Activated T-cell treated with anti-CD3 and anti-CD28 coated beads, Interleukin-2, amount 50 U/mL, for 72 hours (primary cell): ENCODE results near the gene HDAC9. TPM values are rescaled to one million over a fixed set of nuclear protein-coding genes. Genes with fewer than 3 reads are reported as not detected.

Source experiments
- ATAC-seq, 2 donors: fragments of 150-1000 bp; cut with Tn5 transposase; replicated peaks in 1 of 2; 2 replicates each; pipeline ENCODE4 v1.10.0; 2021; ENCODE audit warnings: moderate library complexity in 2 of 2, mild to moderate bottlenecking in 1 of 2
- DNase-seq, 2 donors: peaks; one replicate each; pipeline ENCODE4 v3.0.0; 2021 to 2022; ENCODE audit warnings: mixed read lengths in 1 of 2
- H3K27ac Mint-ChIP-seq: one replicate; pipeline ENCODE4 v1.8.0; 2022; ENCODE audit warnings: mild to moderate bottlenecking, moderate library complexity, mixed read lengths
- H3K27me3 Mint-ChIP-seq: one replicate; pipeline ENCODE4 v1.8.0; 2022; ENCODE audit warnings: low read depth, mixed read lengths
- H3K36me3 Mint-ChIP-seq, 2 donors: one replicate each; pipeline ENCODE4 v1.8.0; 2022; ENCODE audit warnings: mixed read lengths in 2 of 2, mild to moderate bottlenecking in 1 of 2; ENCODE audit not compliant: insufficient read depth in 2 of 2
- H3K4me1 Mint-ChIP-seq: one replicate; pipeline ENCODE4 v1.8.0; 2022; ENCODE audit warnings: low read depth, mixed read lengths
- H3K4me3 Mint-ChIP-seq, 2 donors: one replicate each; pipeline ENCODE4 v1.8.0; 2022; ENCODE audit warnings: mild to moderate bottlenecking in 2 of 2, mixed read lengths in 2 of 2, moderate library complexity in 2 of 2
- H3K9me3 Mint-ChIP-seq, 2 donors: one replicate each; pipeline ENCODE4 v1.8.0; 2022; ENCODE audit warnings: mixed read lengths in 2 of 2
- total RNA-seq, 2 donors: library from RNA; stranded (reverse); gene quantifications; one replicate each; pipeline ENCODE4 v1.2.3, GENCODE V29; 2022

HDAC9 gene
- total RNA-seq, 2 donors from 2014 or later = 0.55 to 2.9 TPM

DNA sequence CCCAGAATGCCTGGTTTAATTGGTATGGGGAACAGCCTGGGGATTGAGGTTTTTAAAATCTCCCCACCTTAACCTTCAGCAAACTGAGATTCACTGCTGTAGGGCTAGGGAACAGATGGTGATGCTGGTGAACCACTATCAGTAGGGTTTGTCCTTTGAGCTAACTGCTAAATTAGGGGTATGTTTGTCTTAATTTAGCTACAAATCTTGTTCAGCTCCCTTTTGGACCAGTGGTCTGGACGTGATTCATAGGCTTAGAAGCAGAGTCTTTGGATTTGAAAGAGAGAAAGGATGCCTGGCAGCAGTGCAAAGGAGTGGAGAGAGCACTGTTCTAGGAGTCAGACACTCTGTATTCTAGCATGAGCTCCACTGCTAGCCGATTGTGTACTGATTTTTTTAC is 2.8 kb downstream of the HDAC9 start:
- ATAC-seq (no peak), DNase-seq (no peak)
- H3K4me1 Mint-ChIP-seq = peaks cover 19% of the 10 kb centered on the region
- H3K9me3 Mint-ChIP-seq = no peaks in the 10 kb centered on the region
- no peak overlapping the region for H3K27ac Mint-ChIP-seq
- no peak overlapping the region for H3K4me3 Mint-ChIP-seq
- H3K36me3 Mint-ChIP-seq = no peaks in the 10 kb centered on the region
- peaks cover 13% of the 10 kb centered on the region for H3K27me3 Mint-ChIP-seq

DNA sequence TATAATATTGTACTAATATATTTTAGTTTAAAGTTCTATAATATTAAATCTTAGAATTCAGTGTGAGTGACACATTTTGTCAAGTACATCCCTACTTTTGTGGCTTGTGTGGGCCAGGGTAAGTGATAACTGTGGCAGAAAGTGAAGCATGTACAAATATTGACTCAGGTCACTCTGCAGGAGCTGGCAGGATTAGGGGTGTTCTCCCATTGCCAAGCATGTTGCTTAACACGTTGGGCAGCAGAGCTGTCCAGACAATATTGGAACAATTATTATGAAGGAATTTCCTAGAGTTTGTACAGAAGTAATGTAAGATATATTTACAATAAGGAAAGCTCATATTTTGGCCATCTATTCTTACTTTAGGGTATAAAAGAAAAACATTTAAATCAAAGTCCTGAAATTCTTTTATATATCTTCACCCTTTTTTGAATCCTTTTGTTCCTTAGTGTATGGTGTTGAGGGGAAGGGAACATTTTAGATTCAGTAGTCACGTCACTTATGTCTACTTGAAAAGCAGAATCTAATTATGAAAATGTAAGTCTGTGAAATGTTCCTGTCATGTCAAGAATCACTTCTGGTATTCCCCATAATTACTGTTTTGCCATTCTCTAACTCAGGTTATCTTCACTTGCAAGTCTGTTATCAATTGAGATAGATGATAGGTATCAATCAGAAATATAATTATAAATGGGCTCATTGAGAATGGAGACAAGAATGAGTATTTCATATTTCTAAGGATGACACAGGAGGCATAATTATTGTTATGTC is 4.0 kb downstream of the HDAC9 start:
- no peaks in the 10 kb centered on the region for H3K9me3 Mint-ChIP-seq
- ATAC-seq = no peak
- no peak for DNase-seq
- no peak overlapping the region for H3K27ac Mint-ChIP-seq
- no peaks in the 10 kb centered on the region for H3K36me3 Mint-ChIP-seq
- H3K4me3 Mint-ChIP-seq = no peak overlapping the region
- H3K4me1 Mint-ChIP-seq = peaks cover 19% of the 10 kb centered on the region
- peaks cover 13% of the 10 kb centered on the region for H3K27me3 Mint-ChIP-seq

DNA sequence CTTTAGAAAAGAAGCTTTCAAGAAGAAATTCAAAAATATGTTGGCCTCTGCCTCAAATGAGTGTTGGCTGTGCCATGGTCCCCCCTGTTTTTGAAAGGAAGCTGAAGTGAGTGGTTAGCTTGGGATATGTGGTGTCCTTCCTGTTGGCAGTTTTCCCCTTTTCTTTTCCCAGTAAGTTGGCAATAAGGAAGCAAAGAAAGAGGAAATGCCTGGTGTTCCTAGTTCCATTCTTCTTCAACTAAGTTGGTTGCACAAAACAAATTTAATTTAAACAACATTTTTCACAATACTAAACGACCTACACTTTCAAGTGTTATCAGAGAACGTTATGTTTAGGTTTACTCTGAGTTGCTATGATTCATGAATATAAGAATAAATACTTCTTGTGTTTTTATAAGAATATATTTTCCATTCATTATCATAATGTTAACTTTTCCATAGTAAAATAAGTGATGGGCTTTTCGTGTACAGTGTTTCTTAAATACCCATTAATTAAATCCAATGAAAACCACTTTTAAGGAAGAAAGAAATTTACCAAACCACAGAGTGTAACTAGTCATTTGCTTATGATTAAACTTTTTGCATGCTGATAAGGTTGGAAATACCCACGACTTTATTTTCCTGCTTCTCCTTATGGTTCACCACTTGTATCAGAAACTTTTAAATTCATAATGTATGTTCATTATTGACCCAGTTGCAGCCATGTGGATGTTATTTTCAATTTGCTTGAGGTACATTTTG is 7.7 kb downstream of the HDAC9 start:
- Mint-ChIP-seq H3K4me3 (no peak overlapping the region), H3K9me3 (no peaks in the 10 kb centered on the region), H3K27ac (no peak overlapping the region), H3K27me3 (no peaks in the 10 kb centered on the region), H3K36me3 (no peaks in the 10 kb centered on the region), H3K4me1 (no peaks in the 10 kb centered on the region)
- ATAC-seq (no peak), DNase-seq (no peak)

DNA sequence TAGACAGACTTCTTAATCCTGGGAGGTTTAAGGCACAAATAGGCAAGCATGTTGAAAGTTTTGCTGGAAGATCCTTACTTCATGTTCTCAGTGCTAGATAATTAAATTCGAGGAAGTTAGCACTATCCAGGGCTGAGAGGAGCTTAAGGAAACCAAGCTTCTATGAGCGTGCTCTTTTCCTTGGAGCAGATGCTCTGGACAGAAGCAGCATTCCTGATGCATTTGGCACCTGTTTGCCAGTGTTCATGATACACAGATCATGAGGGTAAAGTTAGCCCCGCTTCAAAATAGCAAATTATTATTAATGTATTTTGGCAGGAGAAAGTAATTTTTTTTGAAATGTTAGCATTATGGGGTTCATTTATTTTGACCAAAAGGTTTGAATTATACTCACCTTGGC is 9.4 kb downstream of the HDAC9 start:
- peaks cover 8% of the 10 kb centered on the region for H3K4me1 Mint-ChIP-seq
- no peaks in the 10 kb centered on the region for H3K36me3 Mint-ChIP-seq
- H3K27ac Mint-ChIP-seq = no peak overlapping the region
- ATAC-seq (no peak), DNase-seq (no peak)
- H3K27me3 Mint-ChIP-seq = no peaks in the 10 kb centered on the region
- no peaks in the 10 kb centered on the region for H3K9me3 Mint-ChIP-seq
- H3K4me3 Mint-ChIP-seq = no peak overlapping the region

DNA sequence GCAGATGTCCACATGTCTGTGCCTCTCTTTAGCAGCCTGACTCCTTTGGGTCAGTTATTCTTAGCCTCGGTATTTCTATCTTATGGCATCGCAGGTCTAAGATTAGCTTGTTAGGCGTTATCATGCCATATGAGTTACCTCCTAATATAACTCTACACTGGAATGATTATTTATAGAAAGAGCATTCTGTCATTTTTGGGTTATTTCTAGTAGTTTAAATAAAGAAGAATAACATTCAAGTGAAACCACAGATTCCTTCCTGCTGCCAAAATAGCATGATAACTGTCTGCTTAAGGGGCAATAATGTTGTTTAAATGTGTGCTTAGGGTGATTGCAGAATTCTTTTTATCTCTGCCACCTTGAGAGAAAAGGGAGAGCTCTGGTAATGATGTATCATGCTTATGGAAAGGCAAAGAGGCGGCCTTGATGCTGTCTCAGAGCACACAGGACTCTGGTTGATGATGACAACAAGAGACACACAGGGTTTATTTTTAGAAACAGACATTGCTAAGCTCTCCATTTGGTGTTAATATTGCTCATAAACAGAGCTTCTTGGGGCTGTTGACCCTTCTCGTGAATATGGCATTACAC is 10.4 kb downstream of the HDAC9 start:
- Mint-ChIP-seq H3K4me3 (no peak overlapping the region), H3K9me3 (no peaks in the 10 kb centered on the region), H3K36me3 (no peaks in the 10 kb centered on the region), H3K27ac (no peak overlapping the region), H3K4me1 (peaks cover 8% of the 10 kb centered on the region), H3K27me3 (no peaks in the 10 kb centered on the region)
- ATAC-seq (no peak), DNase-seq (no peak)

DNA sequence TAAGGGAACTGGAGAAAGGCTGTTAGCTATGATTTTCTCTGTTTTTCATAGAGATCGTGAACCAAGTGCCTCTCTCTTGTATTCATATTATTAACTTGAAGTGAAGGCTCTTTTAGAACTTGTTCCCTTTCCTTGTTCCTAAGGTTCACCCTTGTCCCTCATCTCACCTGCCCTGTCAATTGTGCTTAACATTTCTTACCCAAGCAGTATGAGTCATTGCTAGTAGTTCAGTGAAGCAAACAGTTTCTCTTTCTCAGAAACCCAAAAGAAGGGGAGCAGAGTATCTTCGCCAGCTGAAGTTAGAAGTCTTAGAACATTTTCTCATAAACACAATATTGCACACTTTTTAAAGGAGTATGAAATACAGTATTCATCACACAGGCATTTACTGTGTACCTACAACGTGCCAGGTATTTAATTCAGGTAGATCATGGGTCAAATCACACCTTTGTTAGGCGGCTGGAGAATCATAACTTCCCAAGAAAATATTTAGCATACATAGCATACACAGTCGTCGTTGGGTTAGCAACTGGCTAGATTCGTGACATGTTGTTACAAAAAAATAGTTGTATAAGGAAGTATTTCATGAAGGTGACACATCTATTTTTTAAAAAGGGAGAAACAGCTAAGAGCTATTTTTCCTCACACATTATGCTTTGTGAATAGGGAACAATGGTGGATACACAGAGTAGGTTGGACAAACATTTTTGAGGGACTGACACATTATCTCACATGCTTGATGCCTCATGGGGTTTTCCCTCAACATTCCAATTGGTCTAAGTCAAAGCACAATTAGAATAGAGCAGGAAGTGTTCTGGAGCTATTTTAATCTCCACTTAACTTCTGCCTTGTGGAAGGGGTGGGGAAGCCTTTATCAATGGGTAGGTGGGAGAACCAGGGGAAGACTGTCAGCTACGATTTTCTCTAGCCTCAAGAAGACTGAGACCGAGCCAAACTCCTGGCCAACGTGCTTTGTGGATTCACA is 13.2 kb downstream of the HDAC9 start:
- Mint-ChIP-seq H3K36me3 (no peaks in the 10 kb centered on the region), H3K9me3 (no peaks in the 10 kb centered on the region), H3K27me3 (no peaks in the 10 kb centered on the region), H3K27ac (peak overlapping the region; percentile 91), H3K4me1 (peaks cover 8% of the 10 kb centered on the region), H3K4me3 (peak overlapping the region; percentile 27 to 79)
- peak; percentile 54 to 73 for ATAC-seq
- DNase-seq = no peak

DNA sequence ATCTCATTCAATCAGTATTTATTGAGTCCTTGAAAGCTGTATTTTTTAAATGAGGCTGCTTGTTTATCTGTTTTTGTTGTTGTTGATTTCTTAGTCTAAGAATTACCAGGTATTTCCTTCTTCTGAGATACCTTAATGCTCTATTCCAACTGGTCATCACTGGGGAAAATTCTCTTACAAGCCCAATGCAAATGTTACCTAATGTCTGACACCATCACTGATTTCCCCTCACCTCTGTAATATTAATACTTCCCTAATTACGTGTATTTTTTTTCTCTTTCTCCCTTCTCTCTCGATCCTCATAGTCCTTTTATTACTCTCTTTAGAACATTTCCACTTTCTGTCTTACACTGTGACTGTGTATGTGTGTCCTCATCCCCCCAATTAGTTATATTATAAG is 13.9 kb downstream of the HDAC9 start:
- Mint-ChIP-seq H3K27ac (peak overlapping the region; percentile 11), H3K4me3 (peak overlapping the region in 1 of 2 donors; percentile 21)

DNA sequence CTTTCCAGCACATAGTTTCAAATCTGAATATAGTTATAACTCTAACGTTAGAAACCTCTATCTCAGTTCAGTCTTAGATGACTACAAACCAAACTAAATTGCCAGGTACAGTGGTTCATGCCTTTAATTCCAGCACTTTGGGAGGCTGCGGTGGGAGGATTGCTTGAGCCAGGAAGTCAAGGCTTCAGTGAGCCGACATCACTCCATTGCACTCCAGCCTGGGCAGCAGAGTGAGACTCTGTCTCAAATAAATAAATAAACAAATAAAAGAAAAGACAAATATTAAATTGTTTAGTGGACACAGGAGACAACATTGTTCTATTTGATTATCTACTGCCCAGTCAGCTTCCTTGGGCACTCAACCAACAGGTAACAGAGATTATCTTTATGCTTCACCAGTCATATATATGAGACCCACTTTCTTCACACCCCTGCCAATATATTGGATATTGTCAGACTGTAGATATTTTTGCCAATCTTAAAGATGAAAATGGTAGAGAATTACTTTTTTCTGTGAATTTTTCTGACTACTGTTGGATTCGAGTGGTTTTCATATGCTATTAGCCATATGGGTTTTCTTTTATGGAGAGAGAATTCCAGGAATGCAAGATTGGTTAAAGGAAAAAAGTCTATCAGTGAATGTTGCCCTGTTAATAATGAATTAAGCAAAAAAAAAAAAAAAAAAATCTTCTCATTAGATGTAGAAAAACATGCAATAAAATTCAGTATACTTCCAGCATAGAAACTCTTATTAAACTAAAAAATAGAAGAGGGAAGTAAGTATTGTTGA is 16.0 kb downstream of the HDAC9 start:
- Mint-ChIP-seq H3K27ac (no peak overlapping the region), H3K4me3 (no peak overlapping the region)
- no peak for ATAC-seq

More for the DNA sequence above, 13.9 kb downstream of the HDAC9 start:
- Mint-ChIP-seq H3K27me3 (no peaks in the 10 kb centered on the region), H3K36me3 (no peaks in the 10 kb centered on the region), H3K4me1 (peaks cover 8% of the 10 kb centered on the region), H3K9me3 (no peaks in the 10 kb centered on the region)
- no peak for DNase-seq
- no peak for ATAC-seq

DNA sequence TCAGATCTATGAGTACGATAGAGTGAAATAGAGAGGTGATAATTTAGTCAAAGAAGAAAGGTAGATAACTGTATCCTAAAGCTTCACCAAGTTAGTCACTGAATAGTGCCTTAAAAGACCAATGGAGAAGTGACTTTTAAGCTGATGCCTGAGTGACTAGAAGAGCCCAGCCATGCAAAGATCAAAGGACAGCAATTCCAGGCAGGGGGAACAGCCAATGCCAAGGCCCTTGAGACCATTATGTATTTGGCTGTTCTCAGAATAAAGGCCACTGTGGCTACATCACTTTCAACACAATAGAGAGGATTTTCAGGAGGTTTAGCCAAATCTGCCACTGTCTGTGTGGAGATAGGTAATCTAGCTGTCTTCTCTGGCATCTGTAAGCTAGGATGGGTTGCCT is 17.8 kb downstream of the HDAC9 start:
- H3K27ac Mint-ChIP-seq = no peak overlapping the region
- H3K9me3 Mint-ChIP-seq = no peaks in the 10 kb centered on the region
- no peaks in the 10 kb centered on the region for H3K36me3 Mint-ChIP-seq
- no peaks in the 10 kb centered on the region for H3K27me3 Mint-ChIP-seq
- DNase-seq (no peak), ATAC-seq (no peak)
- peaks cover 8% of the 10 kb centered on the region for H3K4me1 Mint-ChIP-seq
- H3K4me3 Mint-ChIP-seq = no peak overlapping the region

More for the DNA sequence above, 16.0 kb downstream of the HDAC9 start:
- Mint-ChIP-seq H3K4me1 (peaks cover 8% of the 10 kb centered on the region), H3K36me3 (no peaks in the 10 kb centered on the region), H3K9me3 (no peaks in the 10 kb centered on the region), H3K27me3 (no peaks in the 10 kb centered on the region)
- DNase-seq = no peak

DNA sequence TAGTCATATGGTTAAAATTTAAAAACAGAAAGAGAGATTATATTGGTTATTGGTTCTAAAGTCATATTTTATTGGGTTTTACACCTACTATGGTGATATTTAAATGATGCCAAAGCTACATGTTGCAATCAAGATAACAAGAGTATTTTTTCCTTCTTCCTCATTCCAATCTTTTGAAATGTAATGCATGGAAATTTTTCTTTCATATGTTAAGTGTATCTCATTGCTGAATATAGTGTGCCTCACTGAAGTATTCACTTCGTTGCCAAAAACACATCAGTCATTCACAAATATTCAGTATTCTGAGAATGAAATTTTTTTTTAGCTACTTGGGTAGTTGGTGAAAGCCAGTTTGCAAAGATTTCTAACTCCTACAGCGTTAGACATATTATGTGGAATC is 19.5 kb downstream of the HDAC9 start:
- H3K27ac Mint-ChIP-seq = no peak overlapping the region
- no peak overlapping the region for H3K4me3 Mint-ChIP-seq
- no peaks in the 10 kb centered on the region for H3K4me1 Mint-ChIP-seq
- H3K36me3 Mint-ChIP-seq = no peaks in the 10 kb centered on the region
- ATAC-seq (no peak), DNase-seq (no peak)
- no peaks in the 10 kb centered on the region for H3K27me3 Mint-ChIP-seq
- no peaks in the 10 kb centered on the region for H3K9me3 Mint-ChIP-seq

DNA sequence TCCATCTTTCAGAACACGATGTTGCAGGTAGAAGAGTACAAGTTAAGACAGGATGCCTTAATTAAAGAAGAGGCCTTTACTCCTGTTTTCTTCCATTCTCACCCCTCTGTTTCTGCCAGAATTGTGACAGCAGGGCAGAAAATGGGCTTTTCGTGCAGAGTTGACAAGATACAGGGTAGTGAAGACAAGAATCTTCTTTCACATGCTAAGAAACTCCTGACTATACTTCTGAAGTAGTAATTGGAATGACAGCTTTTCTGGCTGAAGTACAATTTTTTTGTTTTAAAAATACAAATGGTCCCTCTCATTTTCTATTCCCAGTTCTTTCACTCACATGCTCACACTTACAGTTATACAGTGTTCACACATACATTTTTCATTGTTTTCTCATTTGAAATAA is 22.1 kb downstream of the HDAC9 start:
- no peaks in the 10 kb centered on the region for H3K4me1 Mint-ChIP-seq
- H3K4me3 Mint-ChIP-seq = no peak overlapping the region
- no peaks in the 10 kb centered on the region for H3K36me3 Mint-ChIP-seq
- no peaks in the 10 kb centered on the region for H3K27me3 Mint-ChIP-seq
- DNase-seq (no peak), ATAC-seq (no peak)
- no peak overlapping the region for H3K27ac Mint-ChIP-seq
- no peaks in the 10 kb centered on the region for H3K9me3 Mint-ChIP-seq

DNA sequence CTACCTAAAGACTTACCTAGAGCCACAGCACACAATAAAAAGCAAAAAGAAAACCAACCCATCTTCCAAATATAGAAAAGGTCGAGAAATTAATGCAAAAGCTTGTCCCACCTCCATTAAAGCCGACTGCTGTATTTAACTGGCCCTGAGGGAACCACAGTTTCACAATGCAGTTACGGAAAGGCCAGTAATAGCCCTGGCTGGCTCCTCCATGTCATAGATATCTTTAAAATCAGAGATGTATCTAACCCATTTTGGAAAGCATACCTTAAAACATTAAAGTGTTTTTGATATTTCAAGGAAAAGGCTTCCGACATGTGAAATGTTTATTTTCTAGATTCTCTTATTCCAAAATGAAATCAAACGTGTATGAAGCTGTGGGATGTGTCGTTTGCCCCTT is 23.0 kb downstream of the HDAC9 start:
- Mint-ChIP-seq H3K4me1 (no peaks in the 10 kb centered on the region), H3K4me3 (no peak overlapping the region), H3K9me3 (no peaks in the 10 kb centered on the region), H3K36me3 (no peaks in the 10 kb centered on the region), H3K27me3 (no peaks in the 10 kb centered on the region), H3K27ac (no peak overlapping the region)
- DNase-seq (no peak), ATAC-seq (no peak)
